Bronchial epithelial cell (primary cell): ENCODE data around the gene ZNF597. TPM values are rescaled to one million over a fixed set of nuclear protein-coding genes. Genes with fewer than 3 reads are reported as not detected.

Experiments
- DNase-seq: peaks from one replicate; pipeline ENCODE4 v3.0.0-alpha.2; 2010; ENCODE audit warnings: low read depth
- FAIRE-seq: peaks from 2 replicates; lab custom pipeline; 2011; peaks lifted over from hg19 to GRCh38; lab: Jason Lieb, UNC
- H3K27me3 ChIP-seq: 2 replicates; pipeline ENCODE4 v1.5.1; 2011; ENCODE audit warnings: low read length; ENCODE audit not compliant: control insufficient read depth, insufficient read depth
- H3K36me3 ChIP-seq: 2 replicates; pipeline ENCODE4 v1.5.1; 2011; ENCODE audit warnings: low read length; ENCODE audit not compliant: control insufficient read depth, insufficient read depth
- H3K4me3 ChIP-seq: 2 replicates; pipeline ENCODE4 v1.5.1; 2011; ENCODE audit warnings: mild to moderate bottlenecking, low read depth, low read length, control low read depth
- total RNA-seq: library from RNA; depleted of rRNA; stranded (reverse); fragments of >200 nt; gene quantifications from 2 replicates; pipeline ENCODE4 v1.2.1, GENCODE V29; 2014
- TF ChIP-seq, protein P1 (sequence below): IDR thresholded peaks from 2 replicates; pipeline ENCODE4 v1.5.1; 2011; ENCODE audit warnings: mild to moderate bottlenecking, moderate library complexity, low read length, control low read depth, inconsistent platforms; ENCODE audit not compliant: insufficient read depth, severe bottlenecking

The ZNF597 gene
- total RNA-seq, 1 donor from 2014 or later: 1.3 TPM

DNA sequence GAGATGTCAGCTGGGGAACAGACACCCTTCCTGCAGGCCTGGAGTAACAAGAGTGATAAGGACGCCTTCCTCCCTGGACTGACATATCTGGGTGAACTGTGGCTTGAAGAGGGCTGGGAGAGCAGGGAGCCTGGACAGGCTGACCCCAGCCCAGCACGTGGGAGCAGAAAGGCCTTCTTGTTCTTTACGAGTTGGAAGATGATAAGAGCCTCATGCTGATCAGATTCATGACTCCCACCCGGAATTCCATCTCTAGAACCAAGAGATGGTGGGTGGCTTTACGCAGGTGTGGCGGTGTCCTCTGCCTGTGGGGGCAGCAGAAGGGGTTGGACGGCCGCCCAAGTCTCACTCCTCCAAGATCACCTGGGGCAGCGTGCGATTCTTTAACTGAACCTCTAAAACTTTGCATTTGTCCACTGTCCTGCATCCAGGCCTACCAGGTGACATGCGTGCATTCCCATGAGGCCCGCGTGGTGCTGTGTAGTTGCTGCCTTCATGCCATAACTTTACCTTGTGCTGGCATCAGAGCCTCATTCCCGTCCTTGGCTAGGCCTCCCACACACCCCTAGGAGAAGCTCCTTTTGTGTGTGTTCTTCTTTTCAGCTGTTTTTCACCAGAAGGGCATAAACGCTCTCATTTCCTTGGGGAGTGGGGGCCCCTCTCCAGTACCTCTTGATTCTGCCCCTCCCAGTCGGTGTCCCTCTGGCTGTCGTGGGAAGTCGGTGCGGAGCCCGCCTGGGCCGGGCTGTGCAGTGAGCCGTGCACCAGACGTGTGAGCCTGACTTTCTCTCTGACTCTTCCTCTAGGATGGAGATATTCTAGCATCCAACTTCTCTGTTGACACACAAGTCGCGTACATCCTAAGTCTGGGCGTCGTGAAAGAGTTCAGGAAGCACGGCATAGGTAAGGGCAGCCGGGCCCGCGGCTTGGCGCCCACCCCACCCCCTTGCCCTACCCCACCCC lies 38.7 kb upstream of the ZNF597 start:
- H3K4me3 ChIP-seq: no peak overlapping the region
- no peaks in the 10 kb centered on the region for H3K27me3 ChIP-seq
- DNase-seq (no peak), FAIRE-seq (no peak)
- H3K36me3 ChIP-seq: peaks cover 45% of the 10 kb centered on the region
- TF ChIP-seq, protein P1, sequence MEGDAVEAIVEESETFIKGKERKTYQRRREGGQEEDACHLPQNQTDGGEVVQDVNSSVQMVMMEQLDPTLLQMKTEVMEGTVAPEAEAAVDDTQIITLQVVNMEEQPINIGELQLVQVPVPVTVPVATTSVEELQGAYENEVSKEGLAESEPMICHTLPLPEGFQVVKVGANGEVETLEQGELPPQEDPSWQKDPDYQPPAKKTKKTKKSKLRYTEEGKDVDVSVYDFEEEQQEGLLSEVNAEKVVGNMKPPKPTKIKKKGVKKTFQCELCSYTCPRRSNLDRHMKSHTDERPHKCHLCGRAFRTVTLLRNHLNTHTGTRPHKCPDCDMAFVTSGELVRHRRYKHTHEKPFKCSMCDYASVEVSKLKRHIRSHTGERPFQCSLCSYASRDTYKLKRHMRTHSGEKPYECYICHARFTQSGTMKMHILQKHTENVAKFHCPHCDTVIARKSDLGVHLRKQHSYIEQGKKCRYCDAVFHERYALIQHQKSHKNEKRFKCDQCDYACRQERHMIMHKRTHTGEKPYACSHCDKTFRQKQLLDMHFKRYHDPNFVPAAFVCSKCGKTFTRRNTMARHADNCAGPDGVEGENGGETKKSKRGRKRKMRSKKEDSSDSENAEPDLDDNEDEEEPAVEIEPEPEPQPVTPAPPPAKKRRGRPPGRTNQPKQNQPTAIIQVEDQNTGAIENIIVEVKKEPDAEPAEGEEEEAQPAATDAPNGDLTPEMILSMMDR: no peak

DNA sequence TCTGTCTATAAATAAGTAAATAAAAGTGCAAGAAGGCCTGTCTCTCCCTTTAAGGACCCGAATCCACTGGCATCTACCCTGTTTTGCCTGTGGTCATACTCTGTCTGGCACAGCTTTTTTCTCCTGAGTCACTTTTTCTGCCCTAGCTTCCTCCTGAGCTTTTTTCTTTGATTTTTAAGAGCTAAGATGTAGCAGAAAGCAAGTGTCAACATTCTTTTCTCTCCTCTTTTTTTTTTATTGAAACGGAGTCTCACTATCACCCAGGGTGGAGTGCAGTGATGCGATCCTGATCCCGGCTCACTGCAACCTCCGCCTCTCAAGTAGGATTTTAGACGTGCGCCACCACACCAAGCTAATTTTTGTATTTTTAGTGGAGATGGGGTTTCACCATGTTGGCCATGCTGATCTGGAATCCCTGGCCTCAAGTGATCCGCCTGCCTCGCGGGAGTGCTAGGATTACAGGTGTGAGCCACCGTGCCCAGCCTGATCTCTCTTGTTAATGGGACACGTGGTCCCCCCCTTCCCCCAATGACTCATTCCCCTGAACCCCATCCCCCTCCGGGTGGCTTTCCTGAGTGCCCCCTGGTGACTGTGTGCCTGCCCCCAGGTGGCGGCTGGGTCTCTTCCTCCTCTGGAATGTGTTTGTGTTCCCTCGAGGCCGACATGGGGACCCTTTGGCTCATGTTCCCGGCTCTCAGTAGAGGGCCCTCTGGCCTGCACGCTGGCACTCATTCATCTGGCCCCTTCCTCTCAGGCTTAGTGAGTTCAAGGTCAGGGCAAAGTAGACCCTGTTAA lies 37.8 kb upstream of the ZNF597 start:
- no peak for DNase-seq
- H3K4me3 ChIP-seq: no peak overlapping the region
- H3K36me3 ChIP-seq: peaks cover 44% of the 10 kb centered on the region
- no peak for FAIRE-seq
- no peaks in the 10 kb centered on the region for H3K27me3 ChIP-seq
- TF ChIP-seq, protein P1: no peak

DNA sequence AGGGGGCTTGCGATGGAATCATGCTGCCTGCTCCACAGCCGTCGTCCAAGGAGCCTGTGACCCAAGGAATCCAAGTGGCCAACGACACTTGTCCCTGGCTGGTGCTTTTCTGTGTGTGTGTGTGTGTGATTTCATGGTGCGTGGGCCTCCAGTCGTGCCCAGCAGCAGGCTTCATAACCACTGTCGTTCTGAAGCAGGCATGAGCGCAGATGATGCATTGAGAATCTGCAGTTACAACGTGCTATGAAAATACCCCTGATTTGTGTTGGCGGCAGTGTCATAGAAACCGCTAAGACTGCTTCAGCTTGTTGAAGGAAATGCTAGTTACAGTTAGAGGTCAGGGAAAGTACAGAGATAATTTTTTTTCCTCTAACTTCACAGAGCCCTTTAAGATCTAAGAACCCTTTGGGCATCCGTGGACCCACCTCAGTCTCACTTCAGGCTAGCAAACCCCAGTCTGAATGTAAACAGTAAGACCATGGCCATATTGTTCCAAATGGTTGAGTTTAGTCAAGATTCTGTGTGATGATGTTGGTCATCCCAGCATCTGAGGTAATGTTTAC lies 36.4 kb upstream of the ZNF597 start:
- Histone ChIP-seq H3K36me3 (peaks cover 35% of the 10 kb centered on the region), H3K4me3 (no peak overlapping the region)

DNA sequence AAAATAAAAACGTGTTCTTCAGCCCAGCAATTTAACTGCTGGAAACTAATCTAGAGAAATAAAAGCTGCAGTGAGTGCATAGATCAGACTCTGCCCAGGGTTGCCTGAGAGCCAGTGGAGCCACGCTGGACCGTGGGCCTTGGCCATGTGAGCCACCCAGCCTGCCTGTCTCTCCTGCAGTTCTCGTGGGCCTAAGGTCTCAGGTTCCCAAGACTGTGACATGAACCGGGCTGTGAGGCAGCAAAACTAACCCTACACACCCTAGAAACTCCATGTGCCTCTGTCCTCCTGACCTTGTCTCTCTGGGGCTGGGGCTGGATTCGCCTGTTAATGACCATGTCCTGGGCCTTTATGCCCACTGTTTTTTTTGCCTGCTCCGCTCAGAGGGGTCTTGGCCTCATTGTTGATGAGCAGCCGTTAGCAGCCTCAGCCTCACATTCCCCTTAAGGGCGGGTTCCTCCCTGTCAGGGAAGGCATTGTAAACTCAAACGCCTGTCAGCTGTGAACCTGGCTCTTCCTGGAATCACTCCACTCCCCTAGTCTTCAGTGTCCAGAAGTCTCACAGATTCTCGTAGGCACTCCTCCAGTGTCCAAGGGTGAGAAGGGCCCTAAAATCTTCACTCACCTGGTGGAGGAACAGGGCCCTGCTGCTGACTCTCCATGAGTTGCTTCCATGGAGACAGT lies 35.1 kb upstream of the ZNF597 start:
- Histone ChIP-seq H3K4me3 (no peak overlapping the region), H3K36me3 (peaks cover 27% of the 10 kb centered on the region), H3K27me3 (no peaks in the 10 kb centered on the region)
- DNase-seq (no peak), FAIRE-seq (no peak)
- TF ChIP-seq, protein P1: no peak

More for the DNA sequence above, 36.4 kb upstream of the ZNF597 start:
- FAIRE-seq (no peak), DNase-seq (no peak)
- no peaks in the 10 kb centered on the region for H3K27me3 ChIP-seq
- TF ChIP-seq, protein P1: no peak

DNA sequence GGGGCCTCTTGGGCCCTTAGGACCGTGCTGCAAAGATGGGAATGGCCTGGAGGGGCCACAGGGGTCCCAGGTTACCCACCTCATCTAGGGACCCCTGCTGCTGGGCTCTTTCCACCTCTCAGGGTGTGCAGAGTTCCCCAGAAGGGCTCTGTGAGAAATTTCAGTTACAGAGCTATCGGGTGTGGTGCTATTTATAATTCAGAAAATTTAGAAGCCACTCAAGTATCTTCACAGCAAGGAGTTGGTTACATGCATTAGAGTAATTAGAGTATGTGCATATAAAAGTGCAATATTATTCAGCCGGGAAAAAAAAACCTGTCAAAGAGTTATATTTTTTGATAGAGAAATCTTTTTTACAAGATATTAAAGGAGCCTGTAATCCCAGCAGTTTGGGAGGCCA lies 33.1 kb upstream of the ZNF597 start:
- TF ChIP-seq, protein P1: no peak
- FAIRE-seq (no peak), DNase-seq (no peak)
- H3K4me3 ChIP-seq: no peak overlapping the region
- H3K27me3 ChIP-seq: no peaks in the 10 kb centered on the region
- H3K36me3 ChIP-seq: peaks cover 16% of the 10 kb centered on the region
